CD4-positive, alpha-beta T cell treated with Interleukin-15 for 1 hour (primary cell): ENCODE results near the gene LZTR1.
"Not testable (repeated sequence)": the region's sequence is repeated elsewhere in the genome, so short reads cannot be mapped to it uniquely, and the experiment has no call there.

ENCODE experiments used
- DNase-seq: peaks from one replicate; pipeline ENCODE4 v3.0.0-alpha.2; 2020

The LZTR1 gene

GRCh38 chr22:20981787-20982562 is at the start of gene LZTR1:
TSS of gene LZTR1 (plus strand) at chr22:20982297. CDS start at chr22:20982372, 75 bp downstream.
- peak; percentile 75 for DNase-seq

GRCh38 chr22:20933910-20934309 is 48.2 kb upstream of the LZTR1 start:
- no peak for DNase-seq

GRCh38 chr22:20935049-20935448 is 47.0 kb upstream of the LZTR1 start:
- not testable (repeated sequence) for DNase-seq

GRCh38 chr22:20935780-20936539 is 46.1 kb upstream of the LZTR1 start:
- not testable (repeated sequence) for DNase-seq

GRCh38 chr22:20937031-20937793 is 44.9 kb upstream of the LZTR1 start:
- no peak for DNase-seq

- DNase-seq, result no peak
Measured at GRCh38 chr22:20937794-20938671, 44.1 kb upstream of the LZTR1 start.

GRCh38 chr22:20939457-20940185 is 42.5 kb upstream of the LZTR1 start:
- not testable (repeated sequence) for DNase-seq

- no peak for DNase-seq
Measured at GRCh38 chr22:20940186-20940651, 41.9 kb upstream of the LZTR1 start.

- no peak for DNase-seq
Measured at GRCh38 chr22:20940904-20941385, 41.2 kb upstream of the LZTR1 start.

- not testable (repeated sequence) for DNase-seq
Measured at GRCh38 chr22:20942203-20942902, 39.7 kb upstream of the LZTR1 start.

GRCh38 chr22:20943104-20943933 is 38.8 kb upstream of the LZTR1 start:
- DNase-seq, result no peak

- DNase-seq, result no peak
Measured at GRCh38 chr22:20944042-20944441, 38.1 kb upstream of the LZTR1 start.

- no peak for DNase-seq
Measured at GRCh38 chr22:20945578-20945934, 36.5 kb upstream of the LZTR1 start.

- no peak for DNase-seq
Measured at GRCh38 chr22:20946080-20946986, 35.8 kb upstream of the LZTR1 start.

GRCh38 chr22:20946991-20947390 is 35.1 kb upstream of the LZTR1 start:
- DNase-seq, result no peak

GRCh38 chr22:20948450-20948849 is 33.6 kb upstream of the LZTR1 start:
- no peak for DNase-seq

GRCh38 chr22:20948989-20949388 is 33.1 kb upstream of the LZTR1 start:
- DNase-seq, result no peak

GRCh38 chr22:20949698-20950183 is 32.4 kb upstream of the LZTR1 start:
- DNase-seq, result no peak
